H9 (cell line): ENCODE results near the gene IZUMO1. TPM values are rescaled to one million over a fixed set of nuclear protein-coding genes. Genes with fewer than 3 reads are reported as not detected.
A peak's percentile ranks its signal among the peaks of the same experiment; 100 is the strongest.

Experiments
- DNase-seq: peaks from one replicate; pipeline ENCODE4 v3.0.0-alpha.2; 2017
- H2AFZ ChIP-seq: one replicate; pipeline ENCODE4 v1.6.1; 2013; ENCODE audit warnings: mild to moderate bottlenecking, low read length, control low read depth, moderate library complexity
- H2AK5ac ChIP-seq: 2 replicates; pipeline ENCODE4 v1.6.1; 2013; ENCODE audit warnings: low read length, control low read depth, mixed read lengths; ENCODE audit not compliant: insufficient read length
- H2BK120ac ChIP-seq: one replicate; pipeline ENCODE4 v1.6.1; 2013; ENCODE audit warnings: low read depth, mild to moderate bottlenecking, low read length, control low read depth, inconsistent platforms; ENCODE audit not compliant: poor library complexity, severe bottlenecking
- H2BK12ac ChIP-seq: 2 replicates; pipeline ENCODE4 v1.6.1; 2013; ENCODE audit warnings: low read length, control low read depth, mixed read lengths, low read depth; ENCODE audit not compliant: insufficient read length
- H2BK15ac ChIP-seq: 2 replicates; pipeline ENCODE4 v1.6.1; 2013; ENCODE audit warnings: low read depth, low read length, control low read depth
- H2BK20ac ChIP-seq: one replicate; pipeline ENCODE4 v1.6.1; 2013; ENCODE audit warnings: low read depth, mild to moderate bottlenecking, low read length, control low read depth, inconsistent platforms; ENCODE audit not compliant: poor library complexity, severe bottlenecking
- H2BK5ac ChIP-seq: 2 replicates; pipeline ENCODE4 v1.6.1; 2013; ENCODE audit warnings: low read length, control low read depth, mixed read lengths; ENCODE audit not compliant: insufficient read length
- H3K14ac ChIP-seq: 2 replicates; pipeline ENCODE4 v1.6.1; 2013; ENCODE audit warnings: low read length, control low read depth; ENCODE audit not compliant: insufficient read depth
- H3K18ac ChIP-seq: 2 replicates; pipeline ENCODE4 v1.6.1; 2013; ENCODE audit warnings: low read depth, mild to moderate bottlenecking, mixed read lengths, low read length, control low read depth; ENCODE audit not compliant: insufficient read length
- H3K23ac ChIP-seq: 2 replicates; pipeline ENCODE4 v1.6.1; 2013; ENCODE audit warnings: low read length, control low read depth, mixed read lengths, low read depth; ENCODE audit not compliant: insufficient read length
- H3K23me2 ChIP-seq: 2 replicates; pipeline ENCODE4 v1.6.1; 2013; ENCODE audit warnings: low read depth, mild to moderate bottlenecking, mixed read lengths, low read length, control low read depth; ENCODE audit not compliant: insufficient read length, poor library complexity, severe bottlenecking
- H3K27ac ChIP-seq: 2 replicates; pipeline ENCODE4 v1.5.1; 2013; ENCODE audit warnings: low read length, control low read depth, mixed read lengths, low read depth; ENCODE audit not compliant: insufficient read length
- H3K27me3 ChIP-seq: 2 replicates; pipeline ENCODE4 v1.6.1; 2013; ENCODE audit warnings: low read length, control low read depth, inconsistent platforms; ENCODE audit not compliant: insufficient read depth
- H3K4ac ChIP-seq: 2 replicates; pipeline ENCODE4 v1.6.1; 2013; ENCODE audit warnings: low read depth, mild to moderate bottlenecking, control low read depth, inconsistent platforms, low read length, moderate library complexity
- H3K4me1 ChIP-seq: 2 replicates; pipeline ENCODE4 v1.6.1; 2013; ENCODE audit warnings: low read length, control low read depth, inconsistent platforms; ENCODE audit not compliant: insufficient read depth
- H3K4me2 ChIP-seq: 2 replicates; pipeline ENCODE4 v1.6.1; 2013; ENCODE audit warnings: low read length, control low read depth, mixed read lengths; ENCODE audit not compliant: insufficient read length, insufficient read depth
- H3K56ac ChIP-seq: 2 replicates; pipeline ENCODE4 v1.6.1; 2013; ENCODE audit warnings: low read depth, mild to moderate bottlenecking, mixed read lengths, low read length, control low read depth; ENCODE audit not compliant: insufficient read length
- H3K79me1 ChIP-seq: 2 replicates; pipeline ENCODE4 v1.6.1; 2013; ENCODE audit warnings: low read depth, mild to moderate bottlenecking, moderate library complexity, low read length, control low read depth, inconsistent platforms; ENCODE audit not compliant: insufficient read depth, poor library complexity, severe bottlenecking
- H3K79me2 ChIP-seq: 2 replicates; pipeline ENCODE4 v1.6.1; 2013; ENCODE audit warnings: low read length, control low read depth, inconsistent platforms; ENCODE audit not compliant: insufficient read depth
- H3K9ac ChIP-seq: 2 replicates; pipeline ENCODE4 v1.6.1; 2013; ENCODE audit warnings: low read length, control low read depth, mixed read lengths; ENCODE audit not compliant: insufficient read length; ENCODE audit errors: extremely low read depth
- H3K9me3 ChIP-seq: one replicate; pipeline ENCODE4 v1.6.1; 2013; ENCODE audit warnings: low read depth, low read length, inconsistent platforms; ENCODE audit not compliant: control insufficient read depth
- H3T11ph ChIP-seq: one replicate; pipeline ENCODE4 v1.6.1; 2013; ENCODE audit warnings: mild to moderate bottlenecking, low read length, control low read depth, inconsistent platforms
- H4K20me1 ChIP-seq: one replicate; pipeline ENCODE4 v1.6.1; 2013; ENCODE audit not compliant: control insufficient read depth, insufficient read length, insufficient read depth
- H4K5ac ChIP-seq: 2 replicates; pipeline ENCODE4 v1.6.1; 2013; ENCODE audit warnings: low read depth, mild to moderate bottlenecking, mixed read lengths, low read length, control low read depth; ENCODE audit not compliant: insufficient read length
- H4K8ac ChIP-seq: replicated peaks from 2 replicates; pipeline ENCODE4 v1.6.1; 2013; ENCODE audit warnings: low read length, control low read depth, mixed read lengths, low read depth; ENCODE audit not compliant: insufficient read length
- H4K91ac ChIP-seq: 2 replicates; pipeline ENCODE4 v1.6.1; 2013; ENCODE audit warnings: low read depth, mild to moderate bottlenecking, moderate library complexity, mixed read lengths, low read length, control low read depth; ENCODE audit not compliant: insufficient read length
- H3K27ac Mint-ChIP-seq, 3 experiments: 2 replicates in 2 of 3; 3 replicates in 1 of 3; pipeline ENCODE4 v1.8.0; 2020 to 2021; ENCODE audit warnings: mixed read lengths in 3 of 3, mild to moderate bottlenecking in 1 of 3, moderate library complexity in 1 of 3
- H3K27me3 Mint-ChIP-seq: 2 replicates; pipeline ENCODE4 v1.8.0; 2021; ENCODE audit warnings: low read depth, mild to moderate bottlenecking, moderate library complexity, mixed read lengths
- H3K36me3 Mint-ChIP-seq, 3 experiments: 2 replicates in 2 of 3; 3 replicates in 1 of 3; pipeline ENCODE4 v1.8.0; 2020 to 2021; ENCODE audit warnings: low read depth in 3 of 3, mixed read lengths in 3 of 3; ENCODE audit not compliant: insufficient read depth in 1 of 3
- H3K4me1 Mint-ChIP-seq, 2 experiments: 2 replicates each; pipeline ENCODE4 v1.8.0; 2020; ENCODE audit warnings: mixed read lengths in 2 of 2
- H3K4me3 Mint-ChIP-seq, 2 experiments: 2 replicates in 1 of 2; 3 replicates in 1 of 2; pipeline ENCODE4 v1.8.0; 2020 to 2021; ENCODE audit warnings: mild to moderate bottlenecking in 2 of 2, mixed read lengths in 2 of 2, moderate library complexity in 1 of 2
- H3K9me3 Mint-ChIP-seq, 2 experiments: 2 replicates in 1 of 2; 3 replicates in 1 of 2; pipeline ENCODE4 v1.8.0; 2020; ENCODE audit warnings: mild to moderate bottlenecking in 2 of 2, mixed read lengths in 2 of 2, moderate library complexity in 1 of 2
- CTCF ChIP-seq: fragments of 200-600 bp; sonication (generic); conservative IDR thresholded peaks from 3 replicates; pipeline ENCODE4 v1.8.0; 2021; ENCODE audit warnings: antibody characterized with exemption, mild to moderate bottlenecking
- WGBS: extraction: QIAGEN DNeasy Blood & Tissue Kit; methylation state at CpG from one replicate; pipeline ENCODE4 v1.1.7; 2013; ENCODE audit warnings: missing lambda C conversion rate, low lambda C conversion rate, mixed read lengths; ENCODE audit not compliant: insufficient read length; ENCODE audit errors: extremely low coverage; 5-methylcytosine and 5-hydroxymethylcytosine counted together
- total RNA-seq: library from RNA; stranded (reverse); gene quantifications from 2 replicates; pipeline ENCODE4 v1.2.1, GENCODE V29; 2021

The IZUMO1 gene
- total RNA-seq, 1 experiment from 2014 or later, result 3.7 TPM

GRCh38 chr19:48750351-48750750, 3.6 kb upstream of the IZUMO1 start:
- Histone ChIP-seq H2BK20ac (no peak overlapping the region), H3K9ac (no peak overlapping the region), H4K91ac (no peak overlapping the region), H3K4me2 (no peak overlapping the region), H3K18ac (no peak overlapping the region), H3K4ac (no peak overlapping the region), H3K9me3 (no peaks in the 10 kb centered on the region), H2AK5ac (no peak overlapping the region), H3T11ph (no peak overlapping the region), H3K79me2 (peaks cover 4% of the 10 kb centered on the region; the same call in 1 of the 2 replicates), H2BK12ac (no peak overlapping the region), H3K56ac (no peak overlapping the region), H3K23me2 (peaks cover 13% of the 10 kb centered on the region), H4K8ac (no peak overlapping the region), H2AFZ (no peak overlapping the region), H3K23ac (no peak overlapping the region), H2BK120ac (no peak overlapping the region), H4K20me1 (no peaks in the 10 kb centered on the region), H2BK15ac (no peak overlapping the region), H2BK5ac (no peak overlapping the region), H3K14ac (no peak overlapping the region), H3K27me3 (no peaks in the 10 kb centered on the region), H4K5ac (no peak overlapping the region), H3K4me1 (peaks cover 6% of the 10 kb centered on the region; the same call in 1 of the 2 replicates), H3K79me1 (peaks cover 6% of the 10 kb centered on the region), H3K27ac (no peak overlapping the region)
- Mint-ChIP-seq H3K36me3 (peaks cover 21 to 33% (median 30%) of the 10 kb centered on the region in 3 experiments; a peak in 6 of 7 replicates), H3K4me1 (peaks cover 41 to 50% of the 10 kb centered on the region in 2 experiments), H3K27me3 (peaks cover 10% of the 10 kb centered on the region), H3K9me3 (no peaks in the 10 kb centered on the region; a peak in 2 of 5 replicates), H3K4me3 (peak overlapping the region; percentile 84 to 94; a peak in 2 of 5 replicates), H3K27ac (no peak overlapping the region)
- DNase-seq, result no peak
- WGBS, result no CpG with 5 or more reads among the region's 31 CpGs
- no peak for TF ChIP-seq CTCF
